H1 (cell line): Measurements from ENCODE around the gene CBLL2. TPM values are rescaled to one million over a fixed set of nuclear protein-coding genes. Genes with fewer than 3 reads are reported as not detected.

Source experiments
- FOSL1 ChIP-seq: IDR thresholded peaks from 2 replicates; pipeline ENCODE4 v1.6.1; 2011; ENCODE audit warnings: mild to moderate bottlenecking, low read depth, low read length, moderate library complexity; ENCODE audit not compliant: insufficient read depth
- MAX ChIP-seq: IDR thresholded peaks from 2 replicates; pipeline ENCODE4 v1.6.1; 2012; ENCODE audit warnings: inconsistent platforms
- polyA plus RNA-seq, 7 experiments: library from polyadenylated mRNA; depleted of rRNA in 3 of 7; stranded (reverse) in 5 of 7; unstranded in 2 of 7; fragments of >200 nt in 5 of 7; fragments of 200-250 nt in 2 of 7; gene quantifications; 1 replicate in 5 of 7; 2 replicates in 1 of 7; 4 replicates in 1 of 7; pipeline versions ENCODE4 v1.2.1 to v1.2.3, GENCODE V29; 2011 to 2013; ENCODE audit warnings: missing spikeins in 2 of 7, mixed read lengths in 2 of 7
- total RNA-seq: library from RNA; stranded (reverse); fragmentation: NEBNext Ultra II Directional; extraction: Animal tissue kit (Norgen Biotek cat#: 25700); gene quantifications from 2 replicates; pipeline ENCODE4 v1.2.1, GENCODE V29; 2021

CBLL2 gene
- total and polyA plus RNA-seq, 2 of the 8 experiments (the other 6 are each of a cell fraction or from before 2014, with no cell fraction given): not detected

GRCh38 chrX:22268706-22269105 lies 4.0 kb upstream of the CBLL2 start (continued):
- TF ChIP-seq FOSL1 (no peak), MAX (no peak)
